Measurements from ENCODE around the gene CREB3L1. TPM values are rescaled to one million over a fixed set of nuclear protein-coding genes. Genes with fewer than 3 reads are reported as not detected.
A peak's percentile ranks its signal among the peaks of the same experiment; 100 is the strongest.

Gene CREB3L1
- total RNA-seq, 2 experiments from 2014 or later = not detected

DNA sequence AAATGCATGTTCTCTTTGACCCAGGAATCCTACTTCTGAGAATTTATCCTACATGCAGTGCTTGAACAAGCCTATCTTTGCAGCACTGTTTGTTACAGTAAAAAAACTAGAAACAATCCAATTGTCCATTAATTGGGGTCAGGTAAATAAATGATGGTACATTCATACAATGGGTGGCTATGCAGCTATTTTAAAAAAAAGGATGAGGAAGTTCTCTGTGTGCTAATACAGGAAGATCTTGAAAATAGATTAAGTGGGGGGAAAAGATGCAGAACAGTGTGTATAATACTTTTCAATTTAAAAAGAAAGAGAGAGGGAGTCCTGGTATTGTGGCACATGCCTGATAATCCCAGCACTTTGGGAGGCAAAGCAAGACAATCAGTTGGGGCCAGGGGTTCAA lies 9.5 kb upstream of the CREB3L1 start:
- CTCF ChIA-PET = no interaction called here
- no peak overlapping the region for H3K27ac Mint-ChIP-seq

DNA sequence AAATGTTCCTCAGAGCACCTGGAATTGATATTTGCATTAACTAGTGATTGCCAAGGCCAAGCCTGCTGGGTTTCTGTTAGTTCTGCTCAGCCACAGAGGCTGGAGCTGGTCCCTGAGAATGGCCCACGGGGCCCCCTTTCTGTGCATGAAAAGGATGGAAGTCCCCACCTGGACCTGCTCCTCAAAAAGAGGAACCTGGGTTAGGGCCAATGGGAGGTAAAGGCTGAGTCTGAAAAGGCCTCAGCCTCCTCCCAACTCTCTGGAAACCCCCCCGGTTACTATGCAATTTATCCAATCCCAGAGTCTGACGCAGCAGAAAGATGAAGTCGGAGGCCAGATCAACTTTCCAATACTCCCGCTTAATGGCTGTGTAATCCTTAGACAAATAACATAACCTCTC lies 6.8 kb upstream of the CREB3L1 start:
- no peaks in the 10 kb centered on the region for H3K9me3 Mint-ChIP-seq (ENCODE audit: insufficient read depth)
- no peaks in the 10 kb centered on the region for H3K36me3 Mint-ChIP-seq (ENCODE audit: low read depth)
- ChIA-PET POLR2A (no interaction called here), CTCF (interaction anchor here (0.7 to 1.1 kb wide), 2 partner anchors 31 to 32 kb away, joined by 3 read pairs; no protein-coding TSS in a partner anchor)
- no peak for ATAC-seq
- no peak for DNase-seq
- no peak overlapping the region for H3K4me3 Mint-ChIP-seq
- no peak overlapping the region for H3K27ac Mint-ChIP-seq
- H3K27me3 Mint-ChIP-seq (ENCODE audit: low read depth) = peaks cover 3% of the 10 kb centered on the region
- peaks cover 4% of the 10 kb centered on the region for H3K4me1 Mint-ChIP-seq (ENCODE audit: low read depth)

More for the DNA sequence above, 9.5 kb upstream of the CREB3L1 start:
- Mint-ChIP-seq H3K4me3 (no peak overlapping the region), H3K36me3 (ENCODE audit: low read depth) (no peaks in the 10 kb centered on the region), H3K27me3 (ENCODE audit: low read depth) (peaks cover 9% of the 10 kb centered on the region), H3K9me3 (ENCODE audit: insufficient read depth) (no peaks in the 10 kb centered on the region), H3K4me1 (ENCODE audit: low read depth) (peaks cover 4% of the 10 kb centered on the region)
- POLR2A ChIA-PET = no interaction called here
- ATAC-seq = no peak
- DNase-seq = no peak

DNA sequence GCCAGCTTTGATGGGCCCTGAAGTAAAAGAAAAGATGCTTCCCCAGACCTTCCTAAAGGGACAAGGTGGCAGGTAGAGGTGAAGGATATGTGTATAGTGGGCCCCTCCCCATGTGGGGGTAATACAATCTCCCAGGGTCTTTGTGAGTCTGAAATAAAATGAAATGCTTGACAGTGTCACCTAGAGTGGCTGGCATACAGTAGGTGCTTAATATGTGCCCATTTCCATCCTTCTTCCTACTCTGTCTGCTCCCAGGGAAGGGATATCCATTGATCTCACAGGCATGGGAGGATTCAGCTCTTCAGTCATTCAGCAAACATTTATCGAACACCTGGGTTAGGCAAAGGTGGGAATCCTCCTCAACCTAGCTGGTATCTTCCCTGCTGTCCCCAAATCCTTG lies 6.1 kb upstream of the CREB3L1 start:
- peaks cover 5% of the 10 kb centered on the region for H3K27me3 Mint-ChIP-seq (ENCODE audit: low read depth)
- H3K4me3 Mint-ChIP-seq = no peak overlapping the region
- H3K36me3 Mint-ChIP-seq (ENCODE audit: low read depth) = no peaks in the 10 kb centered on the region
- DNase-seq (no peak), ATAC-seq (no peak)
- H3K9me3 Mint-ChIP-seq (ENCODE audit: insufficient read depth) = no peaks in the 10 kb centered on the region
- H3K4me1 Mint-ChIP-seq (ENCODE audit: low read depth) = peaks cover 4% of the 10 kb centered on the region
- no peak overlapping the region for H3K27ac Mint-ChIP-seq
- ChIA-PET CTCF (interaction anchor here (0.7 to 1.1 kb wide), 2 partner anchors 32 to 33 kb away, joined by 3 read pairs; no protein-coding TSS in a partner anchor), POLR2A (no interaction called here)

DNA sequence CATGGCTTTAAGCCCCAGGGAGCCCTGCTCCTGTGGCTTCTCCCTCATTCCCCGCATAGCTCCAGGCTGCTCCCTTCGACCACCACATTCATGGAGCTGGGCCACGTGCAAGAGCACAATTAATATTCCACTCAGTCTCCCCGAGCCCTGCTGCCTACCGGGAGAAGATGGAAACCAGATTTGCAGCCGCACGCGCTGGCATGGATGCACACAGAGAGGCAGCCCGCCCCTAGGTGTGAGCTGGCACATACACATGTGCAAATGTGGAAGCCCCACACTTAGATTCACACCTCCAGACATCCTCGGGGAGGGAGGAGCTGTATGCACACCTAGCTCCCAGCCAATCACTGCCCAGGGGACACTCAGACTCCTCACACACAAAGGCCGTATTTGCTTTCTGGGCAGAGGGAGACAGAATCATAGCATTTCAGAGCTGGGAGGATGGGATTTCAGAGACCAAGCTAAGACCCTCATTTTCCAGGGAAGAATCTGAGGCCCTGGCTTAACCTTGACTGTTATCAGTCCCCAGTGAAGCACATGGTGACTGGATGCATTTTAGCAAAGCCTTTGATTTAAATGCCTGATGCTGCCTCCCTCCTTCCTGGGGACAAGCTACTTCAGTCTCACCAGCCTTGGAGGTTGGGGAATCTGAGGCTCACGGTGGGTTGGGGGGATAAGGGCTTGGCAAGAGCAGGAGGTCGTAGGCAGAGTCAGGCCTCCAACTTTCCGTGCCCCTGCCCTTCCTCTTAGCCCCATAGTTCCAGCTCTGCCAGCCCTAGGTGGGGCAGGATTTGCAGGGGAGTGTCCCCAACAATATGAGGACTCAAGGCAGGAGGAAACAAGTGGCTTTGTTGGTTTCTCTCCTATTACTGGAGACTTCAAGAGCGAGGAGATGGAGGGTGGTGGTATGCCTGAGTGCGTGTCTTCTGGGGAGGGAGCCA lies 5.3 kb upstream of the CREB3L1 start:
- DNase-seq (no peak), ATAC-seq (no peak)
- ChIA-PET CTCF (interaction anchor here (1.2 kb wide), 1 partner anchor 17 kb away, joined by 3 read pairs; no protein-coding TSS in a partner anchor), POLR2A (no interaction called here)
- no peak overlapping the region for H3K27ac Mint-ChIP-seq
- no peaks in the 10 kb centered on the region for H3K9me3 Mint-ChIP-seq (ENCODE audit: insufficient read depth)
- H3K36me3 Mint-ChIP-seq (ENCODE audit: low read depth) = no peaks in the 10 kb centered on the region
- peaks cover 10% of the 10 kb centered on the region for H3K27me3 Mint-ChIP-seq (ENCODE audit: low read depth)
- H3K4me1 Mint-ChIP-seq (ENCODE audit: low read depth) = peaks cover 4% of the 10 kb centered on the region
- H3K4me3 Mint-ChIP-seq = no peak overlapping the region

DNA sequence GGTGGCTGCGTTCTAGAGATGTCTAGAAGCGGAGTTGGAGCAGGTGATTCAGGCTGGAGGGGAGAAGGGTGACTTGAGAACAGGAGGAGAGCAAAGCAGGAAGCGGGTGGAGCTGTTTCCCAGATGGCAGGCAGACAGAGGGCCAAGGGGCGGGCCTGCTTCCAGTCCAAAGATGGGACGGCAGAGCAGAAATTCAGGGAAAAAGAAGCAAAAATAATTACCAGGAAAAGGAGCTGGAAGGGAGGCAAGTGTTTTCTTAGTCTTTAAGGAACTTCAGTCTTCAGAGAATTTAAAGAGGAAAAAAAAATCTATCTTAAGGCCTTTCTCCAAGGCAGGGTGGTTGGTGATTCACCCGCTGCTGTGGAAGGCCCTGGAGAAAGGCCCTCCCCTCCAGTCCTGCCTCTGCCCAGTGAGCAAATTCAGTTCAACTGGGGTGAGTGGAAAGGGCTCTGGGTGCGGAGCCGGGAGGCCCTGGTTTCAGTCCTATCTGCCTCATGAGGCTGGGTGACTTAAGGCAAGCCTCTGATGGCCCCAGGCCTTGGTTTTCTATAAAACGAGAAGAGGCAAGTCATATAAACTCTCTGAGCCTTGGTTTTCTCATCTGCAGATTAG lies 4.5 kb upstream of the CREB3L1 start:
- DNase-seq = no peak
- H3K4me3 Mint-ChIP-seq = no peak overlapping the region
- no peak for ATAC-seq
- peaks cover 12% of the 10 kb centered on the region for H3K27me3 Mint-ChIP-seq (ENCODE audit: low read depth)
- ChIA-PET POLR2A (no interaction called here), CTCF (interaction anchor here (1.2 kb wide), 1 partner anchor 16 kb away, joined by 3 read pairs; no protein-coding TSS in a partner anchor)
- no peaks in the 10 kb centered on the region for H3K36me3 Mint-ChIP-seq (ENCODE audit: low read depth)
- peaks cover 4% of the 10 kb centered on the region for H3K4me1 Mint-ChIP-seq (ENCODE audit: low read depth)
- no peaks in the 10 kb centered on the region for H3K9me3 Mint-ChIP-seq (ENCODE audit: insufficient read depth)
- no peak overlapping the region for H3K27ac Mint-ChIP-seq

DNA sequence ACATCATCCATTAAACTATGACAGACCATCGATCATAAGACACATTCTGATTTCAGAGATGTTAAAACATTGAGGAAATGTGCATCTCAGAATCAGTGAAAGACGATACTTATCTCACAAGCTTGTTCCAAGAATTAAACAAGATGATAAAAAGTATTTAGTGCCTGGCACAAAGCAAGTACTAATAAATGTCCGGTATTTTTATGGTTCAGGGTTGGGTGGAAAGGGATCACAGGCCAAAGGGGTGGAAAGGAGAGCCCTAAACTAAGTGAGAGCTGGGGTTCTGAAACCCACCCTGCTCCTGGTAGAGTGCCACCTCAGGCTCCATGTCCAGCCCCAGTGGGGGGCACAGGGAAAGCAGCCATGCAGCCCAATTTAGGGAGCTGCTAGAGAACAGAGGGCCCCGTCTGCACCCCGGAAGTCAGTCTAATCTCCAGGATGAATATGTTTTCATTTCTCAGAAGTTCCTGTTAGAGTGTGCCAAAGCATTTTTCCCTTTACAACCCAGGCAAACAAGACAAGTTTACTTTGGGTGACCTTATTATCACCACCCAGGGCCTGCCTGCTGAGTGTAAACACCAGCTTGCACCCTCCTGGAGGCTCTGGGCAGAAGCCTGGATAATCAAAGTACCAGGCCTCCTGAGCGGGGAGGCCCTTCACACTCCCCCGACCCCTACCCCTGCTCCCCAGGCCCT lies 3.8 kb upstream of the CREB3L1 start:
- DNase-seq (no peak), ATAC-seq (no peak)
- no peak overlapping the region for H3K27ac Mint-ChIP-seq
- peaks cover 4% of the 10 kb centered on the region for H3K4me1 Mint-ChIP-seq (ENCODE audit: low read depth)
- ChIA-PET CTCF (interaction anchor here (0.8 to 6.4 kb wide), 2 partner anchors 21 to 35 kb away, joined by 3 to 29 read pairs; no protein-coding TSS in a partner anchor), POLR2A (no interaction called here)
- H3K4me3 Mint-ChIP-seq = no peak overlapping the region
- no peaks in the 10 kb centered on the region for H3K36me3 Mint-ChIP-seq (ENCODE audit: low read depth)
- peaks cover 19% of the 10 kb centered on the region for H3K27me3 Mint-ChIP-seq (ENCODE audit: low read depth)
- H3K9me3 Mint-ChIP-seq (ENCODE audit: insufficient read depth) = no peaks in the 10 kb centered on the region

DNA sequence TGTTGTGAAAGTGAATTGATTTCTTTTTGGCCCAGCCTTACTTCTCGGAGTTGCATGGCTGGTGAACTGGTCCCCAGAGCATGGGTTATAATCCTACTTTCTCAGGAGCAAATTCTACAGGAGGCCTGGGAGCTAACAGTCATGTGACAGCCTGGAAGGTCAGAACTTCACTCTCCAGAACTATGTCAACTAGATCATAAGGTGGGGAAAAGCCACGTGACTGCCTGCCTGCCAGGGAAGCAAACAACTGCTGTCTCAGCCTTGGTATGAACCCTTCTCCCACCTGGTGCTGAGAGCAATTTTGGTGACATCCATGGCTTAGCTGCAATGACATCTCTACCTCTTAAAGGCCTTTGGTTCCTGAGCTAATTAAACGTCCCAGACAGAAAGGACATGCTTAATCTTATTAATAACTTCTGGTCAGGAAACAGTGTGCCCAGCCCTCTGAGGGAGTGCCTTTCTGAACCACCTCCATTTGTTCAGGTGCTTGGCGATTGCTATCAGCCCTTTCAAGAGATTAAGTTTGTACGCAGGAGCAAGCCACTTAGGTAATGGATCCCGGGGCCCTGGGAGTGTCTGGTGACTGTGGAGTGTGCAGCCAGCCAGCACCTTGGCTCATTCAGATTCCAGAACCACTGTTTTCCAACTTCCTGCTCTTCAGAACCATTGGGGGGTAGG lies 1.4 kb upstream of the CREB3L1 start:
- Mint-ChIP-seq H3K4me3 (no peak overlapping the region), H3K36me3 (ENCODE audit: low read depth) (no peaks in the 10 kb centered on the region), H3K27me3 (ENCODE audit: low read depth) (peaks cover 35% of the 10 kb centered on the region), H3K9me3 (ENCODE audit: insufficient read depth) (no peaks in the 10 kb centered on the region), H3K27ac (no peak overlapping the region), H3K4me1 (ENCODE audit: low read depth) (peaks cover 4% of the 10 kb centered on the region)
- ChIA-PET POLR2A (no interaction called here), CTCF (interaction anchor here (6.4 kb wide), 1 partner anchor 32 kb away, joined by 29 read pairs; no protein-coding TSS in a partner anchor)
- ATAC-seq (no peak), DNase-seq (no peak)

DNA sequence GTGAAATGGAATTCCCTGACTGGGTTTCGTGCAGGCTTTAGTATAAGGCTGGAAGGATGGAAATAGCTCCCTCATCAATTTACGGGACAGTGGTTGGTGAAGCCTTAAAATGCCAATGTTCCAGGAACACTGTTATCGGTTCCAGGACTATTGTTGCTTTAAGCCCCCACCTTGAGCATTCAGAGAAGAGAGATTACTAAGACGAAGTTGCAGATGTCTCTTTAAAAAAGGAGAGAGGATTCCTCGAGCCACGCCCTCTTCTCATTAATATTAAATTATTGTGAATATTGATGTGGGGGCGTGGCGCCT lies 195 bp upstream of the CREB3L1 start:
- no peaks in the 10 kb centered on the region for H3K36me3 Mint-ChIP-seq (ENCODE audit: low read depth)
- peaks cover 36% of the 10 kb centered on the region for H3K27me3 Mint-ChIP-seq (ENCODE audit: low read depth)
- no peak overlapping the region for H3K27ac Mint-ChIP-seq
- H3K4me1 Mint-ChIP-seq (ENCODE audit: low read depth) = peaks cover 4% of the 10 kb centered on the region
- CTCF ChIA-PET = interaction anchor here (0.8 to 6.4 kb wide), 3 partner anchors 31 to 416 kb away, joined by 3 to 29 read pairs (median 6); no protein-coding TSS in a partner anchor
- no peaks in the 10 kb centered on the region for H3K9me3 Mint-ChIP-seq (ENCODE audit: insufficient read depth)
- H3K4me3 Mint-ChIP-seq = no peak overlapping the region
- DNase-seq (no peak), ATAC-seq (no peak)
- POLR2A ChIA-PET = no interaction called here

DNA sequence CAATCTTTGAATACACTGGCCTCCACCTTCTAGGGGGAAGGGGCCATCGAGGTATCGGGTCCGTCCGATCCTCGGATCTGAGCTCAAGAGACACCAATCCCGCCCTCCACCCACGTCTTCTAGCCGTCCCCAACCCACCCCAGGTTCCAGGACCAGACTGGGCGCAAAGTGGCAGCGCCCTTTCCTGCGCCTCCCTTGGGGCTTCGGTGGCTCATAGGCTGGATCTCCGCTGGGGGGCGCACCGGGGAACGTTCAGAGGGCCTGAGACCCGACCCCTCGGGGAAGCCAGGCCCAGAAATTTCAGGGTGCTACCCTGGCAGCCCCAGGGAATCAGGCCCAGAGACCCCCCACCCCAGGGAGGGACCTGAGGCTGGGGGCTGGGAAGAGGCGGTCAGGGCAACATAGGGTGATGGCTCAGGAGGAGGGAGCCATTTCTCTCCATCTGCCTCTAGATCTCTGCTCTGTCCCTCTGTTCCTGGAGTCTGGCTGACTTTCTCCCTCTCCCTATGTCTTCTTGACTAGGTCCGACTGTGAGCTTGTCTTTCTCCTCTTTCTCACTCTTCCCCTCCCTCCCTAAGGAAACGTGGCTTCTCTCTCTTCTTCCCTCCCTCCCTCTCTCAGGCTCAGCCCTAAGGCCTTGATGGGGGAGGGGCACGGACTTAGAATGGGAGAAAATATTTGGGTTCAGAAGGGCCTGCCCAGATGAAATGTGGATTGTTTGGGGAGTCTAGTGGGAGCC lies 1.1 kb downstream of the CREB3L1 start:
- Mint-ChIP-seq H3K27me3 (ENCODE audit: low read depth) (peaks cover 39% of the 10 kb centered on the region), H3K27ac (no peak overlapping the region), H3K4me3 (no peak overlapping the region), H3K9me3 (ENCODE audit: insufficient read depth) (no peaks in the 10 kb centered on the region), H3K4me1 (ENCODE audit: low read depth) (no peaks in the 10 kb centered on the region), H3K36me3 (ENCODE audit: low read depth) (no peaks in the 10 kb centered on the region)
- DNase-seq (peak; percentile 27), ATAC-seq (no peak)
- ChIA-PET CTCF (interaction anchor here (1.6 to 6.4 kb wide), 2 partner anchors 30 to 39 kb away, joined by 6 to 29 read pairs; no protein-coding TSS in a partner anchor), POLR2A (interaction anchor here (0.6 kb wide), 1 partner anchor 52 kb away, joined by 3 read pairs; no protein-coding TSS in a partner anchor)

DNA sequence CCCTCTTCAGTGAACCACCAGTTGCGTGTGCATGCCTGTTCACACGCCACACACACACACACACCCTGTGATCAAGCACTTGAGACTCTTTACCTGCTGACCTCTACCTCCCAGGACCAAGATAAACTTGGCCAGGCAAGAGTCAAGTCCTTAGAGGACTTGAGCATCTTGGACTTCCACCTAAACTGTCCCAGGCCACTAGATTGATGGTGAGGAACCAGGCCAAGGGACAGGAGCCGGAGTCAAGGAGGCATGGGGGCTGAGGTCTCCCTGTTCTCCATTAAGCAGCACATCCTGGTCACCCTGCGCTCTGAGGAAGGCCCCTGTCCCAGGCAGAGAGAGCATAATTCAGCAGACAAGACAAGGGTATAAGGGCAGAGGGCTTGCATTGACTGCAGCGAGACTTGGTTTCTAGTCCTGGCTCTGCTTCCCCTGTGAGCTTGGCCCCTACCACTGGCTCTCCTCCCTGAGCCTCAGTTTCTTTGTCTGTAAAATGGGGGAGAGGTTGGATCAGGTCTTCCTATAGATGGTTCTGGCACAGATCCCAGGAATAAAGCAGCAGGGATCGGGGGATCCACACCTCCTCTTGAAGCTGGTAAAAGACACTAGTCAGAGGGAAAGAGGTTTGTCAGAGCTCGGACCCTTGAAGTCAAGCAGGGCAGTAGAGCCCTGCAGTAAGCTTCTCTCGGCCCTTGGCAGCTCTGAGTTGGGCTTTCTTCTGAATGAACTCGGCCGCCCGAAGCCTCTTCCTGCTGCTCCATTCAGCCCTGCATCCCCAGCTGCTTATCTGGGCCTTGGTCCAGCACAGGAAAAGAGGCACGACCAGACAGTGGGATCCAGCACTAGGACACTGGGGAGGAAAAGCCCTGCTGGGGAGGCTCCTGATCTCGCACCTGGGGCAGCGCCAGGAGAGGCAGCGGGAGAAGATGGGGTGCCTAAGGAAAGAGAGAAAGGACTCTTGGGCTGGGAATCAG lies 2.0 kb downstream of the CREB3L1 start:
- no peak overlapping the region for H3K27ac Mint-ChIP-seq
- no peaks in the 10 kb centered on the region for H3K9me3 Mint-ChIP-seq (ENCODE audit: insufficient read depth)
- POLR2A ChIA-PET = interaction anchor here (0.6 kb wide), 1 partner anchor 53 kb away, joined by 3 read pairs; no protein-coding TSS in a partner anchor
- CTCF ChIA-PET = interaction anchor here (6.4 kb wide), 1 partner anchor 29 kb away, joined by 29 read pairs; no protein-coding TSS in a partner anchor
- no peak for ATAC-seq
- H3K4me3 Mint-ChIP-seq = no peak overlapping the region
- DNase-seq = no peak
- no peaks in the 10 kb centered on the region for H3K36me3 Mint-ChIP-seq (ENCODE audit: low read depth)
- H3K4me1 Mint-ChIP-seq (ENCODE audit: low read depth) = no peaks in the 10 kb centered on the region
- peaks cover 44% of the 10 kb centered on the region for H3K27me3 Mint-ChIP-seq (ENCODE audit: low read depth)
